Upper lobe of left lung (tissue), 6 donors: ENCODE results near the gene SEMA4D. TPM values are rescaled to one million over a fixed set of nuclear protein-coding genes. Genes with fewer than 3 reads are reported as not detected.

ENCODE experiments used
- ATAC-seq, 2 donors: fragments of 200-7000 bp; cut with Tn5 transposase; one replicate each; pipeline ENCODE4 v1.9.1; 2022; ENCODE audit warnings: mild to moderate bottlenecking in 2 of 2, moderate library complexity in 2 of 2; ENCODE audit not compliant: low FRiP score in 2 of 2
- DNase-seq, 2 donors: peaks; one replicate each; pipeline ENCODE4 v3.0.0-alpha.2; 2019 to 2020
- H3K27ac ChIP-seq, 4 donors: fragments of 200-600 bp; sonication (generic); one replicate each; pipeline ENCODE4 v1.5.1; 2016 to 2019
- H3K27me3 ChIP-seq, 4 donors: fragments of 200-600 bp; sonication (generic); one replicate each; pipeline ENCODE4 v1.5.1; 2017 to 2019
- H3K36me3 ChIP-seq, 4 donors: fragments of 200-600 bp; sonication (generic); one replicate each; pipeline ENCODE4 v1.5.1; 2016 to 2019
- H3K4me1 ChIP-seq, 4 donors: fragments of 200-600 bp; sonication (generic); one replicate each; pipeline ENCODE4 v1.5.1; 2018 to 2019
- H3K4me3 ChIP-seq, 4 donors: fragments of 200-600 bp; sonication (generic); one replicate each; pipeline ENCODE4 v1.5.1; 2017 to 2019; ENCODE audit warnings: mild to moderate bottlenecking in 2 of 4, moderate library complexity in 1 of 4
- H3K9me3 ChIP-seq, 4 donors: fragments of 200-600 bp; sonication (generic); one replicate each; pipeline ENCODE4 v1.5.1; 2018 to 2019
- EP300 ChIP-seq, 4 donors: sonication (generic); formaldehyde crosslinking; IDR thresholded peaks; one replicate each; pipeline ENCODE4 v1.5.1; 2017; ENCODE audit warnings: antibody characterized with exemption in 4 of 4, control low read depth in 2 of 4
- POLR2A ChIP-seq, 4 donors: fragments of 450-650 bp; IDR thresholded peaks; one replicate each; pipeline ENCODE4 v1.5.1; 2016 to 2017; ENCODE audit warnings: antibody characterized with exemption in 4 of 4, mild to moderate bottlenecking in 2 of 4
- POLR2AphosphoS5 ChIP-seq, 2 donors: sonication (generic); formaldehyde crosslinking; IDR thresholded peaks; one replicate each; pipeline ENCODE4 v1.5.1; 2017; ENCODE audit warnings: antibody characterized with exemption in 2 of 2
- WGBS, 2 donors: methylation state at CpG; one replicate each; pipeline ENCODE4 v1.1.5; 2017 to 2018; 5-methylcytosine and 5-hydroxymethylcytosine counted together
- total RNA-seq, 6 donors: library from RNA; depleted of rRNA in 4 of 6; stranded (reverse); fragments of >200 nt in 4 of 6; gene quantifications; one replicate each; pipeline versions ENCODE4 v1.1.0 to v1.2.1, GENCODE V29; 2016 to 2021
- TF ChIP-seq, protein P1 (sequence below), 6 experiments: fragments of 450-650 bp in 4 of 6; fragments of 200-600 bp in 2 of 6; sonication (generic) in 2 of 6; IDR thresholded peaks; one replicate each; pipeline ENCODE4 v1.5.1; 2016 to 2019; ENCODE audit warnings: antibody characterized with exemption in 6 of 6
- donor health status: DM: no; HTN: no; CAD: no; lungs with moderate emphysema.
- donor health status: DM: no; HTN: yes; CAD: no; lungs with severe emphysema.

SEMA4D gene
- total RNA-seq, 6 donors from 2014 or later, result 24.6 to 61.3 (median 41.8) TPM

DNA sequence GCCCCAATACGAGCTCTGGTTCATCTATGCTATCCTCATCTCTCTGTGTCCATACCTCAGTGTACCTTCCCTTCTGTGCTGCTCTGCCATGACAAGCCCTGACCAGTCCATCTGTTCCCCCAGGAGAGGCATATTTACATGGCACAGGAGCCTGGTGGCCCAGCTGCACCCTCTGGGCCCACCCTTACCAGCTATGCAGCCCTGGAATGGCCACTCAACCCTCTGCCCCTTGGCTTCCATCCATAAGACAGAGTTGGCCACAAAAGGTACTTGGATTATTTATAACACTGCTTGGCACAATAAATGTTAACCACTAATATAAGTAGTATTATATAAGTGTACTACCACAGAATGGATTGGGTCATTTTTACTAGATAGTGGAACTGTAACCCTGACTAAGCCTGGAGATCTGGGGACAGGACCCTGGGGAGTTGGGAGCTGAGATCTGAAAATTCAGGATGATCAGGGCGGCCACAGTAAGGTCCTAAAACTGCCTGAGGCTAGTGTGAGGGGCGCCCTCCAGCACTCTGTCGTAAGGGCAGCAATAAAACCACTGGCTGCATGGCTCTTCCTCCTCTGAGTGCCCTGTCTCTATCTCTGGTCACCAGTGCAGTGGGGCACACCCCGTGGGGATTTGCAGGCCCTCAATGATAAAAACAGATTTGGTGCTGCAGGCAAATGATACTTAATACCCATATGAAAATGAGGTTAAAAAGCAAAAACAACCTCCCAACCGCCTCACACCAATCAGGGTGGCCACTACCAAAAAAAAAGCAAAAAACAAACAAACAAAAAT, 65.8 kb downstream of the SEMA4D start:
- DNase-seq (no peak), ATAC-seq (peak; percentile 11 to 73)
- Histone ChIP-seq H3K27me3 (no peaks in the 10 kb centered on the region), H3K4me1 (peaks cover 12 to 55% (median 39%) of the 10 kb centered on the region in 4 donors), H3K27ac (no peak overlapping the region), H3K36me3 (no peaks in the 10 kb centered on the region), H3K4me3 (no peak overlapping the region), H3K9me3 (no peaks in the 10 kb centered on the region)
- WGBS, 2 donors, result 61 to 79% methylated on average over 4 to 6 of the region's 6 CpGs
- TF ChIP-seq EP300 (IDR thresholded peaks at IDR 0.05) (no peak), POLR2AphosphoS5 (IDR thresholded peaks at IDR 0.05) (no peak), POLR2A (IDR thresholded peaks at IDR 0.05) (no peak)
- TF ChIP-seq, protein P1, sequence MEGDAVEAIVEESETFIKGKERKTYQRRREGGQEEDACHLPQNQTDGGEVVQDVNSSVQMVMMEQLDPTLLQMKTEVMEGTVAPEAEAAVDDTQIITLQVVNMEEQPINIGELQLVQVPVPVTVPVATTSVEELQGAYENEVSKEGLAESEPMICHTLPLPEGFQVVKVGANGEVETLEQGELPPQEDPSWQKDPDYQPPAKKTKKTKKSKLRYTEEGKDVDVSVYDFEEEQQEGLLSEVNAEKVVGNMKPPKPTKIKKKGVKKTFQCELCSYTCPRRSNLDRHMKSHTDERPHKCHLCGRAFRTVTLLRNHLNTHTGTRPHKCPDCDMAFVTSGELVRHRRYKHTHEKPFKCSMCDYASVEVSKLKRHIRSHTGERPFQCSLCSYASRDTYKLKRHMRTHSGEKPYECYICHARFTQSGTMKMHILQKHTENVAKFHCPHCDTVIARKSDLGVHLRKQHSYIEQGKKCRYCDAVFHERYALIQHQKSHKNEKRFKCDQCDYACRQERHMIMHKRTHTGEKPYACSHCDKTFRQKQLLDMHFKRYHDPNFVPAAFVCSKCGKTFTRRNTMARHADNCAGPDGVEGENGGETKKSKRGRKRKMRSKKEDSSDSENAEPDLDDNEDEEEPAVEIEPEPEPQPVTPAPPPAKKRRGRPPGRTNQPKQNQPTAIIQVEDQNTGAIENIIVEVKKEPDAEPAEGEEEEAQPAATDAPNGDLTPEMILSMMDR (IDR thresholded peaks at IDR 0.05), result no peak

- no peaks in the 10 kb centered on the region for H3K9me3 ChIP-seq
- no peaks in the 10 kb centered on the region for H3K27me3 ChIP-seq
- ATAC-seq (no peak), DNase-seq (no peak)
- 65 to 76% methylated on average over 4 to 6 of the region's 6 CpGs for WGBS, 2 donors
- H3K4me1 ChIP-seq, result peaks cover 5 to 45% (median 29%) of the 10 kb centered on the region in 4 donors
- H3K36me3 ChIP-seq, result no peaks in the 10 kb centered on the region
- H3K4me3 ChIP-seq, result no peak overlapping the region
- H3K27ac ChIP-seq, result no peak overlapping the region
- TF ChIP-seq POLR2AphosphoS5 (IDR thresholded peaks at IDR 0.05) (no peak), EP300 (IDR thresholded peaks at IDR 0.05) (no peak), POLR2A (IDR thresholded peaks at IDR 0.05) (no peak)
- TF ChIP-seq, protein P1 (IDR thresholded peaks at IDR 0.05), result no peak
Observed at GRCh38 chr9:89430995-89431394, 66.9 kb downstream of the SEMA4D start.

DNA sequence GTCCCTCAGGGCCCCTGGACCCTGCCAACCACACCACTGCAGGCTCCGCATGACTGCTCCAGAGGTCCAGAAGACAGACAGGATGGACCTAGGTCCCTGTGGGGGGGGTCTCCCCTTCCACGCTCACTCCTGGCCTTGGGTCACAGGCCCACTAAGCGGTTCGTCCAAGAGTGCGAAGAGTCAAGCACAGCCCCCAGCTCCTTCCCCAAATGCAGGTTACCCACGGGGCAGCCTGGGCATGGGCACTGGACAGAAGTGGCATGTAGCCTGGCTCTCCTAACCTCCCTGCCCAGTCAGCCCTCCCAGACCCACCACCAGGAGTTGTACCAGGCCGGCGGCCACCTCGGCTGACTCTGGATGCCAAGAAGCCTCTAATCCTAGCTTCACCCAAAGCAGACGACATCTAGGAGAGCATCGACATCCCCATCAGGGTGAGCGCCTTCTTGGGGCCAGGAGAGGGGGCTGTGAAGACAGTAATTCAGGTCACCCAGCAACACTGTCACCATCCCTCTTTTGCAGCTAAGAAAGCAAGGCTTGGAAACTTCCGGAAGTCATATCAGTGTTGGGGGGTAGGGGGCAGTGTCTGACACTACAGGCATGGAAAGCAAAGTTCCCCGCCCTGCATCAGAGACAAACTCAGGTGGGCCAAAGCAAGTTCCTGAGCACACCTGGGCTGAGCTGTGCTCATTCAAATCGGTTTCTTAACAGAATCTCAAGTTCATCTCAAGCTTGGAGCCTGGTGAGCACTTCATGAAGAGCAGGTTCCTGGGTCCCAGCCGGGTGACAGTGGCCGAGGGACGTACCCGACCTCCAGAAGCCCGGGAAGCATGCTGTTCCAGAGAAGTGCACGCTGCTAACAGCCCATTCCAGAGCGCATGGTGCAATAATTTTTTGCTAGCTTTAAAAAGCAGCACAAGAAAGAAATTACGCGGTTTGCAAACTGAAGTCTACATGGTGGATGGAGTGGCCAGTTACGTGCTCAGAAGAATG, 68.7 kb downstream of the SEMA4D start:
- H3K4me1 ChIP-seq, result peaks cover 9 to 38% (median 17%) of the 10 kb centered on the region in 4 donors
- 92 to 95% methylated on average over 21 to 24 of the region's 25 CpGs for WGBS, 2 donors
- no peak overlapping the region for H3K4me3 ChIP-seq
- no peak overlapping the region for H3K27ac ChIP-seq
- TF ChIP-seq, protein P1 (IDR thresholded peaks at IDR 0.05), result peak in 2 of 6 experiments; percentile 19 to 29
- TF ChIP-seq POLR2AphosphoS5 (IDR thresholded peaks at IDR 0.05), result no peak
- no peaks in the 10 kb centered on the region for H3K9me3 ChIP-seq
- H3K27me3 ChIP-seq, result no peaks in the 10 kb centered on the region
- ATAC-seq (no peak), DNase-seq (no peak)
- H3K36me3 ChIP-seq, result no peaks in the 10 kb centered on the region

DNA sequence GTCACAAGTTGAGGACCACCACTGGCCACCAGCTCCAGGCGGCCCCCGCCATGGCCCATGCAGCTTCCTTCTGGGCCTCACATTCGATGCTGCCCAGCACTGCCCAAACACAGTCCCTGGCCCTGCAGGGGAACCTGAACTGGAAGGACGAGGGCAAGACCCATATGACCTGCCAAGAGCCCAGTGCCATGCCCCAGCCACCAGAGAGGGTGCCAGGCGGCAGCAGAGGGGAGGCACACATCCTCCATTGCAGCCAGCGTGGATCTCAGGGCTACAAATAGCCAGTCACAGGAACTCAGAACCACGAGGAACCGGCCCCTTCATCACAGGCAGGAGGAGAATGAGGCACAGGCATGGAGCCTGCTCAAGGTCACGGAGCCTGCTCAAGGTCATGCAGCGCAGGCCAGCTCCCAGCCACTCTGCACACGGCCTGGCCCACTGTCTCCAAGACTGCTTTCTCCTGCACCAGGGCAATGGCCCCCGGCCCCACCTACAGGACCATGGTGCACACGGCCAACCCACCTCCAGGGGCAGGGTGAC, 69.6 kb downstream of the SEMA4D start:
- ATAC-seq (no peak), DNase-seq (no peak)
- no peaks in the 10 kb centered on the region for H3K27me3 ChIP-seq
- TF ChIP-seq, protein P1 (IDR thresholded peaks at IDR 0.05), result no peak
- no peak for TF ChIP-seq POLR2A (IDR thresholded peaks at IDR 0.05)
- TF ChIP-seq EP300 (IDR thresholded peaks at IDR 0.05), result no peak
- TF ChIP-seq POLR2AphosphoS5 (IDR thresholded peaks at IDR 0.05), result no peak
- no peak overlapping the region for H3K4me3 ChIP-seq
- no peaks in the 10 kb centered on the region for H3K36me3 ChIP-seq
- H3K27ac ChIP-seq, result no peak overlapping the region
- WGBS, 2 donors, result 89 to 95% methylated on average over 6 to 13 of the region's 13 CpGs
- H3K4me1 ChIP-seq, result peaks cover 9 to 35% (median 17%) of the 10 kb centered on the region in 4 donors
- H3K9me3 ChIP-seq, result no peaks in the 10 kb centered on the region
